Adrenal gland (tissue), 12 donors: ENCODE data around the gene SART3. TPM values are rescaled to one million over a fixed set of nuclear protein-coding genes. Genes with fewer than 3 reads are reported as not detected.

Source experiments
- DNase-seq, 7 donors: peaks; one replicate each; pipeline ENCODE4 v3.0.0-alpha.2; 2019 to 2020
- H3K27ac ChIP-seq, 5 donors: fragments of 200-600 bp; sonication (generic) in 4 of 5; 1 replicate in 3 of 5; 2 replicates in 2 of 5; pipeline versions ENCODE4 v1.5.1 to v1.8.0; 2016 to 2020; ENCODE audit warnings: mild to moderate bottlenecking in 1 of 5
- H3K27me3 ChIP-seq: fragments of 200-600 bp; 2 replicates; pipeline ENCODE4 v1.8.0; 2021
- H3K36me3 ChIP-seq, 2 donors: fragments of 200-600 bp; replicated peaks in 1 of 2; 1 replicate in 1 of 2; 2 replicates in 1 of 2; pipeline versions ENCODE4 v1.5.1 to v1.8.0; 2018 to 2022
- H3K4me1 ChIP-seq, 2 donors: fragments of 200-600 bp; replicated peaks in 1 of 2; 1 replicate in 1 of 2; 2 replicates in 1 of 2; pipeline versions ENCODE4 v1.5.1 to v1.8.0; 2018 to 2021
- H3K4me3 ChIP-seq, 4 donors: fragments of 200-600 bp; sonication (generic) in 3 of 4; one replicate each; pipeline ENCODE4 v1.5.1; 2016 to 2018
- H3K9me3 ChIP-seq, 3 donors: fragments of 200-600 bp; sonication (generic) in 1 of 3; replicated peaks in 1 of 3; 1 replicate in 2 of 3; 2 replicates in 1 of 3; pipeline versions ENCODE4 v1.5.1 to v1.8.0; 2016 to 2021
- CTCF ChIP-seq, 6 experiments: fragments of 450-650 bp in 4 of 6; fragments of 200-600 bp in 2 of 6; sonication (generic) in 1 of 6; IDR thresholded peaks; 1 replicate in 5 of 6; 2 replicates in 1 of 6; pipeline versions ENCODE4 v1.5.1 to v1.8.0; 2016 to 2021; ENCODE audit warnings: antibody characterized with exemption in 6 of 6, mild to moderate bottlenecking in 2 of 6, moderate library complexity in 1 of 6
- POLR2A ChIP-seq, 2 donors: fragments of 450-650 bp; IDR thresholded peaks; one replicate each; pipeline ENCODE4 v1.6.1; 2017; ENCODE audit warnings: antibody characterized with exemption in 2 of 2, mild to moderate bottlenecking in 2 of 2, moderate library complexity in 1 of 2
- WGBS, 4 donors: extraction: QIAGEN DNeasy Blood & Tissue Kit in 2 of 4; methylation state at CpG; one replicate each; pipeline versions ENCODE4 v1.1.5 to v1.1.7; 2013 to 2017; 5-methylcytosine and 5-hydroxymethylcytosine counted together
- intact Hi-C, 2 donors: fragments of 100-400 bp; cut with DNase I; formaldehyde crosslinking; loops; one replicate each; pipeline versions ENCODE4 v1.14.1 to v1.15.0; 2022 to 2023
- polyA plus RNA-seq, 3 donors: library from polyadenylated mRNA; stranded (reverse); fragments of 200-250 nt in 2 of 3; fragments of 350-450 nt in 1 of 3; fragmentation: Illumina TruSeq in 1 of 3; extraction: RNeasy Lipid Tissue Mini Kit (QIAGEN cat#74804) in 1 of 3; gene quantifications; one replicate each; pipeline ENCODE4 v1.2.3, GENCODE V29; 2013 to 2014
- total RNA-seq, 9 donors: library from RNA; depleted of rRNA in 4 of 9; stranded (reverse); fragments of >200 nt in 4 of 9; fragments of 120-200 nt in 1 of 9; fragmentation: NEBNext Ultra II Directional in 1 of 9; extraction: Animal tissue kit (Norgen Biotek cat#: 25700) in 1 of 9; gene quantifications; one replicate each; pipeline versions ENCODE4 v1.1.0 to v1.2.4, GENCODE V29; 2013 to 2023
- donor health status: healthy with polysubstance abuse.
- donor health status: Bipolar disorder and iron deficiency.
- donor health status: DM: yes; HTN: yes; CAD: no.
- donor health status: DM: no; HTN: no; CAD: no.
- donor health status: DM: no; HTN: no; CAD: no.
- donor health status: DM: yes; HTN: yes; CAD: no.

Gene SART3
- total and polyA plus RNA-seq, 12 donors: 27.5 to 79.3 (median 39.7) TPM

GRCh38 chr12:108589840-108590229 is 28.9 kb upstream of the SART3 start:
- H3K27ac ChIP-seq: no peak overlapping the region

GRCh38 chr12:108589028-108589839 is 28.3 kb upstream of the SART3 start:
- no peaks in the 10 kb centered on the region for H3K4me1 ChIP-seq
- no peaks in the 10 kb centered on the region for H3K36me3 ChIP-seq
- no peak overlapping the region for H3K4me3 ChIP-seq
- intact Hi-C loops: no loop called here
- WGBS, 4 donors: 44 to 52% (median 50%) methylated on average over 11 to 15 of the region's 15 CpGs
- no peaks in the 10 kb centered on the region for H3K27me3 ChIP-seq
- H3K27ac ChIP-seq: no peak overlapping the region
- DNase-seq: no peak
- TF ChIP-seq CTCF (IDR thresholded peaks at IDR 0.05): no peak
- TF ChIP-seq POLR2A (IDR thresholded peaks at IDR 0.05): no peak
- H3K9me3 ChIP-seq: no peaks in the 10 kb centered on the region

More at GRCh38 chr12:108589840-108590229, 28.9 kb upstream of the SART3 start:
- 39 to 77% (median 54%) methylated on average over 2 to 7 of the region's 7 CpGs for WGBS, 4 donors
- H3K9me3 ChIP-seq: no peaks in the 10 kb centered on the region
- no peaks in the 10 kb centered on the region for H3K36me3 ChIP-seq
- intact Hi-C loops: no loop called here
- no peaks in the 10 kb centered on the region for H3K27me3 ChIP-seq
- H3K4me1 ChIP-seq: no peaks in the 10 kb centered on the region
- TF ChIP-seq CTCF (IDR thresholded peaks at IDR 0.05) (no peak), POLR2A (IDR thresholded peaks at IDR 0.05) (no peak)
- no peak for DNase-seq
- no peak overlapping the region for H3K4me3 ChIP-seq

- Histone ChIP-seq H3K4me3 (no peak overlapping the region), H3K36me3 (no peaks in the 10 kb centered on the region), H3K4me1 (no peaks in the 10 kb centered on the region), H3K27me3 (no peaks in the 10 kb centered on the region), H3K9me3 (no peaks in the 10 kb centered on the region), H3K27ac (no peak overlapping the region)
- DNase-seq: no peak
- 67 to 100% (median 78%) methylated on average over 1 to 4 of the region's 4 CpGs for WGBS, 4 donors
- TF ChIP-seq CTCF (IDR thresholded peaks at IDR 0.05): no peak
- no peak for TF ChIP-seq POLR2A (IDR thresholded peaks at IDR 0.05)
- intact Hi-C loops: no loop called here
These were observed 26.9 kb upstream of the SART3 start for GRCh38 chr12:108587826-108588225.

DNA sequence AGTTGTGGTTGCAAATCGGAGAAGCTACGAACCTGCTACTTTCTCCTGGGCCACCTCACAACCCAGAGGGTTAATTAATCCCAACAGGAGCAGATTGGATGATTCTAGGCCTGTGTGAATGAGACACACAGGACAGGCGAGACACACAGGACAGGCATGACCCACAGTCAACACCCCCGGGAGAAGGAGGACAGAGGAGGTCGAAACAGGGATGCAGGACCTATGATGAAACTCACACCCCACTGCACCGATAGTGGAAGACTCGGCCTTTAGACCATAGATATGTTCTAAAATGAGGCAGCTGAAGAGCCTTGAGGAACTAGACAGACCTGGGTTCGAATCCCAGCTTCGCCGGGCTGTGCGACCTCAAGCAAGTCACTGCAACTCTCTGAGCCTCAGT is 25.3 kb upstream of the SART3 start:
- Histone ChIP-seq H3K36me3 (no peaks in the 10 kb centered on the region), H3K27me3 (no peaks in the 10 kb centered on the region), H3K9me3 (no peaks in the 10 kb centered on the region), H3K4me3 (no peak overlapping the region), H3K4me1 (no peaks in the 10 kb centered on the region), H3K27ac (no peak overlapping the region)
- WGBS, 4 donors: 89 to 93% (median 90%) methylated on average over 11 of the region's 11 CpGs
- TF ChIP-seq CTCF (IDR thresholded peaks at IDR 0.05): no peak
- no peak for TF ChIP-seq POLR2A (IDR thresholded peaks at IDR 0.05)
- DNase-seq: no peak
- intact Hi-C loops: no loop called here
